ENCODE results near the gene ARHGEF38.

- TF ChIP-seq POLR2A (IDR thresholded peaks at IDR 0.05) (no peak), POLR2AphosphoS5 (IDR thresholded peaks at IDR 0.05) (no peak), CTCF (IDR thresholded peaks at IDR 0.05) (no peak)
Observed at GRCh38 chr4:105556206-105556605, 3.8 kb downstream of the ARHGEF38 start.
